Smooth muscle cell (in vitro differentiated cells): ENCODE data around the gene MOBP. TPM values are rescaled to one million over a fixed set of nuclear protein-coding genes. Genes with fewer than 3 reads are reported as not detected.

ENCODE experiments used
- DNase-seq: peaks from one replicate; lab custom pipeline; 2025; ENCODE audit not compliant: unreplicated experiment; lab: John Stamatoyannopoulos, UW
- H2AFZ ChIP-seq: fragments of 200-600 bp; sonication (generic); 2 replicates; pipeline ENCODE4 v1.6.0; 2016; ENCODE audit warnings: antibody characterized with exemption, low read depth, mild to moderate bottlenecking
- H3F3A ChIP-seq: fragments of 200-600 bp; sonication (generic); 2 replicates; pipeline ENCODE4 v1.6.0; 2017; ENCODE audit warnings: antibody characterized with exemption, low read depth
- H3K27ac ChIP-seq: fragments of 200-600 bp; sonication (generic); 2 replicates; pipeline ENCODE4 v1.5.1; 2016; ENCODE audit warnings: low read depth, mild to moderate bottlenecking
- H3K27me3 ChIP-seq: fragments of 200-600 bp; sonication (generic); 2 replicates; pipeline ENCODE4 v1.6.1; 2016; ENCODE audit warnings: low read depth, mild to moderate bottlenecking
- H3K36me3 ChIP-seq: fragments of 200-600 bp; sonication (generic); 2 replicates; pipeline ENCODE4 v1.5.1; 2016; ENCODE audit warnings: low read depth
- H3K4me1 ChIP-seq: fragments of 200-600 bp; sonication (generic); 2 replicates; pipeline ENCODE4 v1.5.1; 2016; ENCODE audit warnings: low read depth
- H3K4me2 ChIP-seq: fragments of 200-600 bp; sonication (generic); 2 replicates; pipeline ENCODE4 v1.6.0; 2016; ENCODE audit warnings: mild to moderate bottlenecking
- H3K4me3 ChIP-seq: fragments of 200-600 bp; sonication (generic); 2 replicates; pipeline ENCODE4 v1.5.1; 2016; ENCODE audit warnings: mild to moderate bottlenecking
- H3K79me2 ChIP-seq: fragments of 200-600 bp; sonication (generic); 2 replicates; pipeline ENCODE4 v1.6.0; 2016; ENCODE audit warnings: low read depth, mild to moderate bottlenecking
- H3K9ac ChIP-seq: fragments of 200-600 bp; sonication (generic); 2 replicates; pipeline ENCODE4 v1.6.0; 2016; ENCODE audit warnings: low read depth
- H3K9me3 ChIP-seq: fragments of 200-600 bp; sonication (generic); replicated peaks from 2 replicates; pipeline ENCODE4 v1.5.1; 2016; ENCODE audit warnings: low read depth
- H4K20me1 ChIP-seq: fragments of 200-600 bp; sonication (generic); 2 replicates; pipeline ENCODE4 v1.6.0; 2016; ENCODE audit warnings: low read depth
- WGBS: methylation state at CpG from one replicate; pipeline ENCODE4 v1.1.7; 2016; ENCODE audit warnings: low lambda C conversion rate; 5-methylcytosine and 5-hydroxymethylcytosine counted together
- polyA plus RNA-seq: library from polyadenylated mRNA; unstranded; fragments of >200 nt; fragmentation: Nextera tagmentation; extraction: Ambion mirVana; gene quantifications from 2 replicates; pipeline ENCODE4 v1.2.1, GENCODE V29; 2016
- total RNA-seq: library from RNA; depleted of rRNA; stranded (reverse); fragments of >200 nt; gene quantifications from 2 replicates; pipeline ENCODE4 v1.2.3, GENCODE V29; 2014
- TF ChIP-seq, protein P1 (sequence below): fragments of 200-600 bp; sonication (generic); IDR thresholded peaks from 2 replicates; pipeline ENCODE4 v1.5.1; 2017; ENCODE audit warnings: borderline replicate concordance, mild to moderate bottlenecking, antibody characterized with exemption; ENCODE audit not compliant: insufficient read depth, poor library complexity, severe bottlenecking

The MOBP gene
- total and polyA plus RNA-seq, 2 experiments from 2014 or later = not detected

- 79% methylated on average over 1 of the region's 1 CpG for WGBS
- no peaks in the 10 kb centered on the region for H3K27me3 ChIP-seq
These were observed 44.0 kb upstream of the MOBP start for GRCh38 chr3:39423436-39423970.

GRCh38 chr3:39426312-39426711, 41.2 kb upstream of the MOBP start:
- Histone ChIP-seq H3K79me2 (no peaks in the 10 kb centered on the region), H3F3A (no peaks in the 10 kb centered on the region), H3K27me3 (no peaks in the 10 kb centered on the region), H2AFZ (no peak overlapping the region), H3K9ac (no peak overlapping the region), H3K4me3 (no peak overlapping the region), H3K27ac (no peak overlapping the region), H3K4me1 (no peaks in the 10 kb centered on the region), H3K9me3 (no peaks in the 10 kb centered on the region), H3K36me3 (no peaks in the 10 kb centered on the region), H3K4me2 (no peak overlapping the region), H4K20me1 (no peaks in the 10 kb centered on the region)
- 0% methylated on average over 1 of the region's 1 CpG for WGBS
- no peak for DNase-seq
- TF ChIP-seq, protein P1, sequence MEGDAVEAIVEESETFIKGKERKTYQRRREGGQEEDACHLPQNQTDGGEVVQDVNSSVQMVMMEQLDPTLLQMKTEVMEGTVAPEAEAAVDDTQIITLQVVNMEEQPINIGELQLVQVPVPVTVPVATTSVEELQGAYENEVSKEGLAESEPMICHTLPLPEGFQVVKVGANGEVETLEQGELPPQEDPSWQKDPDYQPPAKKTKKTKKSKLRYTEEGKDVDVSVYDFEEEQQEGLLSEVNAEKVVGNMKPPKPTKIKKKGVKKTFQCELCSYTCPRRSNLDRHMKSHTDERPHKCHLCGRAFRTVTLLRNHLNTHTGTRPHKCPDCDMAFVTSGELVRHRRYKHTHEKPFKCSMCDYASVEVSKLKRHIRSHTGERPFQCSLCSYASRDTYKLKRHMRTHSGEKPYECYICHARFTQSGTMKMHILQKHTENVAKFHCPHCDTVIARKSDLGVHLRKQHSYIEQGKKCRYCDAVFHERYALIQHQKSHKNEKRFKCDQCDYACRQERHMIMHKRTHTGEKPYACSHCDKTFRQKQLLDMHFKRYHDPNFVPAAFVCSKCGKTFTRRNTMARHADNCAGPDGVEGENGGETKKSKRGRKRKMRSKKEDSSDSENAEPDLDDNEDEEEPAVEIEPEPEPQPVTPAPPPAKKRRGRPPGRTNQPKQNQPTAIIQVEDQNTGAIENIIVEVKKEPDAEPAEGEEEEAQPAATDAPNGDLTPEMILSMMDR = no peak

More at GRCh38 chr3:39423436-39423970, 44.0 kb upstream of the MOBP start:
- no peaks in the 10 kb centered on the region for H3K79me2 ChIP-seq
- H3K4me1 ChIP-seq = no peaks in the 10 kb centered on the region
- no peak overlapping the region for H3K27ac ChIP-seq
- H3K4me3 ChIP-seq = no peak overlapping the region
- no peaks in the 10 kb centered on the region for H3K9me3 ChIP-seq
- H3K4me2 ChIP-seq = no peak overlapping the region
- no peaks in the 10 kb centered on the region for H4K20me1 ChIP-seq
- no peak for DNase-seq
- H2AFZ ChIP-seq = no peak overlapping the region
- no peak overlapping the region for H3K9ac ChIP-seq
- no peaks in the 10 kb centered on the region for H3F3A ChIP-seq
- no peaks in the 10 kb centered on the region for H3K36me3 ChIP-seq
- TF ChIP-seq, protein P1 = no peak

DNA sequence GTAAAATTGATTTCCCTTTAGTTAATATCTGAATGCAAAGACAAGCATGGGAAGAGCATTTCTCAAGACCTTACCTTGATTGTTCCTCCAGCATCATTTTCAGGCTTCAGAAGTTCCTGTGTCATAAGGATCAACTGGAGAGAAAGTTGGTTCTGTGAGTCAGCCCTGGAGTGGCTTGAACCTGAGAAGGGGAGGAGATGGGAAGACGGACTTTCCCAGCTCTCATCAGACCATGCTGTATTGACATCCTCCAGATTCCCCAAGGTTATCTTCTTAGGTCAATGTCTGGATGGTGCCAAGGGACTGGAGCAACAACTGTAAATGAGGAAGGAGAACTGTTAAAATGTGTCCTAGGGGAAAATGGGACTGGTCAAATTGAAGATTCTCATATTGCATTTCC, 40.0 kb upstream of the MOBP start:
- H4K20me1 ChIP-seq = no peaks in the 10 kb centered on the region
- H3K9me3 ChIP-seq = no peaks in the 10 kb centered on the region
- H3K9ac ChIP-seq = no peak overlapping the region
- TF ChIP-seq, protein P1 = no peak
- no peaks in the 10 kb centered on the region for H3F3A ChIP-seq
- no peak overlapping the region for H3K4me2 ChIP-seq
- 64% methylated on average over 1 of the region's 1 CpG for WGBS
- H3K4me1 ChIP-seq = no peaks in the 10 kb centered on the region
- no peak overlapping the region for H2AFZ ChIP-seq
- H3K27me3 ChIP-seq = no peaks in the 10 kb centered on the region
- no peaks in the 10 kb centered on the region for H3K36me3 ChIP-seq
- H3K79me2 ChIP-seq = no peaks in the 10 kb centered on the region
- H3K27ac ChIP-seq = no peak overlapping the region
- DNase-seq = no peak
- H3K4me3 ChIP-seq = no peak overlapping the region

- Histone ChIP-seq H2AFZ (no peak overlapping the region), H3K27me3 (no peaks in the 10 kb centered on the region), H4K20me1 (no peaks in the 10 kb centered on the region), H3K4me3 (no peak overlapping the region), H3K9me3 (no peaks in the 10 kb centered on the region), H3K4me1 (no peaks in the 10 kb centered on the region), H3K9ac (no peak overlapping the region), H3K36me3 (no peaks in the 10 kb centered on the region), H3K27ac (no peak overlapping the region), H3K4me2 (no peak overlapping the region), H3F3A (no peaks in the 10 kb centered on the region), H3K79me2 (no peaks in the 10 kb centered on the region)
- TF ChIP-seq, protein P1 = no peak
- 94% methylated on average over 21 of the region's 22 CpGs for WGBS
- no peak for DNase-seq
These were observed 38.7 kb upstream of the MOBP start for GRCh38 chr3:39428745-39429201.
